Measurements from ENCODE around the gene IL22. TPM values are rescaled to one million over a fixed set of nuclear protein-coding genes. Genes with fewer than 3 reads are reported as not detected.

Gene IL22
- total RNA-seq, 1 donor from 2014 or later: not detected

GRCh38 chr12:68280240-68280639 is 26.8 kb upstream of the IL22 start:
- FAIRE-seq (no peak), DNase-seq (ENCODE audit: low read depth) (no peak)
- Histone ChIP-seq H2AFZ (ENCODE audit: low read depth, low read length) (no peak overlapping the region), H3K36me3 (ENCODE audit: insufficient read depth, low read length) (no peaks in the 10 kb centered on the region), H3K4me1 (ENCODE audit: insufficient read depth, low read length) (peaks cover 16% of the 10 kb centered on the region), H3K79me2 (ENCODE audit: insufficient read depth, low read length) (no peaks in the 10 kb centered on the region), H3K4me3 (ENCODE audit: insufficient read depth, low read depth, low read length) (no peak overlapping the region), H3K4me2 (ENCODE audit: low read length) (no peak overlapping the region), H4K20me1 (ENCODE audit: insufficient read depth, low read length) (no peaks in the 10 kb centered on the region), H3K9me3 (ENCODE audit: insufficient read depth, low read depth, low read length) (no peaks in the 10 kb centered on the region), H3K9ac (ENCODE audit: low read length) (no peak overlapping the region), H3K27me3 (ENCODE audit: insufficient read depth, low read length) (no peaks in the 10 kb centered on the region), H3K27ac (ENCODE audit: low read depth, low read length) (no peak overlapping the region)
- H3K27ac Mint-ChIP-seq (ENCODE audit: unreplicated experiment): no peak overlapping the region
- H3K4me1 Mint-ChIP-seq (ENCODE audit: low read depth, unreplicated experiment): peaks cover 5% of the 10 kb centered on the region
- TF ChIP-seq EZH2 (IDR thresholded peaks at IDR 0.05; ENCODE audit: insufficient read depth, low read length): no peak
- no peak for TF ChIP-seq CTCF (IDR thresholded peaks at IDR 0.05; ENCODE audit: insufficient read depth, low read depth, low read length)
- no peaks in the 10 kb centered on the region for H3K36me3 Mint-ChIP-seq (ENCODE audit: low read depth, unreplicated experiment)
- H3K9me3 Mint-ChIP-seq (ENCODE audit: unreplicated experiment): no peaks in the 10 kb centered on the region
- no peak overlapping the region for H3K4me3 Mint-ChIP-seq (ENCODE audit: unreplicated experiment)
- H3K27me3 Mint-ChIP-seq (ENCODE audit: low read depth, unreplicated experiment): peaks cover 2% of the 10 kb centered on the region

- Histone ChIP-seq H3K36me3 (ENCODE audit: insufficient read depth, low read length) (no peaks in the 10 kb centered on the region), H3K4me1 (ENCODE audit: insufficient read depth, low read length) (peaks cover 16% of the 10 kb centered on the region), H3K27ac (ENCODE audit: low read depth, low read length) (peak overlapping the region; percentile 28), H4K20me1 (ENCODE audit: insufficient read depth, low read length) (no peaks in the 10 kb centered on the region), H2AFZ (ENCODE audit: low read depth, low read length) (no peak overlapping the region), H3K4me2 (ENCODE audit: low read length) (peak overlapping the region; percentile 7), H3K9me3 (ENCODE audit: insufficient read depth, low read depth, low read length) (no peaks in the 10 kb centered on the region), H3K9ac (ENCODE audit: low read length) (no peak overlapping the region), H3K27me3 (ENCODE audit: insufficient read depth, low read length) (no peaks in the 10 kb centered on the region), H3K4me3 (ENCODE audit: insufficient read depth, low read depth, low read length) (no peak overlapping the region), H3K79me2 (ENCODE audit: insufficient read depth, low read length) (no peaks in the 10 kb centered on the region)
- Mint-ChIP-seq H3K36me3 (ENCODE audit: low read depth, unreplicated experiment) (no peaks in the 10 kb centered on the region), H3K27me3 (ENCODE audit: low read depth, unreplicated experiment) (peaks cover 2% of the 10 kb centered on the region), H3K9me3 (ENCODE audit: unreplicated experiment) (no peaks in the 10 kb centered on the region), H3K4me1 (ENCODE audit: low read depth, unreplicated experiment) (peaks cover 5% of the 10 kb centered on the region), H3K4me3 (ENCODE audit: unreplicated experiment) (no peak overlapping the region), H3K27ac (ENCODE audit: unreplicated experiment) (no peak overlapping the region)
- DNase-seq (ENCODE audit: low read depth): peak; percentile 43
- TF ChIP-seq CTCF (IDR thresholded peaks at IDR 0.05; ENCODE audit: insufficient read depth, low read depth, low read length): no peak
- no peak for TF ChIP-seq EZH2 (IDR thresholded peaks at IDR 0.05; ENCODE audit: insufficient read depth, low read length)
- peak; percentile 20 for FAIRE-seq
Measured at GRCh38 chr12:68279227-68280054, 26.0 kb upstream of the IL22 start.

- no peak overlapping the region for H3K9ac ChIP-seq (ENCODE audit: low read length)
- no peak overlapping the region for H3K4me2 ChIP-seq (ENCODE audit: low read length)
- H3K9me3 ChIP-seq (ENCODE audit: insufficient read depth, low read depth, low read length): no peaks in the 10 kb centered on the region
- FAIRE-seq (no peak), DNase-seq (ENCODE audit: low read depth) (no peak)
- no peaks in the 10 kb centered on the region for H3K36me3 Mint-ChIP-seq (ENCODE audit: low read depth, unreplicated experiment)
- no peak overlapping the region for H3K4me3 ChIP-seq (ENCODE audit: insufficient read depth, low read depth, low read length)
- no peak overlapping the region for H3K4me3 Mint-ChIP-seq (ENCODE audit: unreplicated experiment)
- no peaks in the 10 kb centered on the region for H3K27me3 ChIP-seq (ENCODE audit: insufficient read depth, low read length)
- H3K27me3 Mint-ChIP-seq (ENCODE audit: low read depth, unreplicated experiment): peaks cover 2% of the 10 kb centered on the region
- peaks cover 16% of the 10 kb centered on the region for H3K4me1 ChIP-seq (ENCODE audit: insufficient read depth, low read length)
- peaks cover 5% of the 10 kb centered on the region for H3K4me1 Mint-ChIP-seq (ENCODE audit: low read depth, unreplicated experiment)
- no peak overlapping the region for H2AFZ ChIP-seq (ENCODE audit: low read depth, low read length)
- no peaks in the 10 kb centered on the region for H3K9me3 Mint-ChIP-seq (ENCODE audit: unreplicated experiment)
- H3K27ac ChIP-seq (ENCODE audit: low read depth, low read length): no peak overlapping the region
- H3K79me2 ChIP-seq (ENCODE audit: insufficient read depth, low read length): no peaks in the 10 kb centered on the region
- no peaks in the 10 kb centered on the region for H3K36me3 ChIP-seq (ENCODE audit: insufficient read depth, low read length)
- no peak overlapping the region for H3K27ac Mint-ChIP-seq (ENCODE audit: unreplicated experiment)
- no peaks in the 10 kb centered on the region for H4K20me1 ChIP-seq (ENCODE audit: insufficient read depth, low read length)
- no peak for TF ChIP-seq CTCF (IDR thresholded peaks at IDR 0.05; ENCODE audit: insufficient read depth, low read depth, low read length)
- TF ChIP-seq EZH2 (IDR thresholded peaks at IDR 0.05; ENCODE audit: insufficient read depth, low read length): no peak
Measured at GRCh38 chr12:68276402-68276930, 23.1 kb upstream of the IL22 start.
